ENCODE results near the gene LRP2.

- no peak for TF ChIP-seq CEBPB (IDR thresholded peaks at IDR 0.05; ENCODE audit: low read depth, low read length)
- TF ChIP-seq POLR2A (IDR thresholded peaks at IDR 0.05; ENCODE audit: low read depth, low read length): no peak
- TF ChIP-seq USF2 (IDR thresholded peaks at IDR 0.05; ENCODE audit: low read depth, low read length): no peak
- TF ChIP-seq RCOR1 (IDR thresholded peaks at IDR 0.05; ENCODE audit: insufficient replicate concordance, low read length): no peak
- no peak for TF ChIP-seq CTCF (conservative IDR thresholded peaks at IDR 0.05; ENCODE audit: low read depth, low read length)
- TF ChIP-seq RAD21 (IDR thresholded peaks at IDR 0.05; ENCODE audit: low read length): no peak
- TF ChIP-seq CHD1 (IDR thresholded peaks at IDR 0.05; ENCODE audit: low read depth, low read length): no peak
- no peak for TF ChIP-seq FOS (IDR thresholded peaks at IDR 0.05; ENCODE audit: low read depth, low read length)
- no peak for TF ChIP-seq BHLHE40 (IDR thresholded peaks at IDR 0.05; ENCODE audit: low read depth, low read length)
Measured at GRCh38 chr2:169189132-169189531, 173.2 kb downstream of the LRP2 start.
